Mucosa of rectum (tissue), 2 donors: ENCODE results near the gene FAAP20.
A peak's percentile ranks its signal among the peaks of the same experiment; 100 is the strongest.
"Not testable (repeated sequence)": the region's sequence is repeated elsewhere in the genome, so short reads cannot be mapped to it uniquely, and the experiment has no call there.

Experiments used
- H3K27ac ChIP-seq, 2 donors: one replicate each; pipeline ENCODE4 v1.7.0; 2013; ENCODE audit warnings: inconsistent platforms in 2 of 2, low read depth in 2 of 2, low read length in 2 of 2
- H3K27me3 ChIP-seq, 2 donors: one replicate each; pipeline ENCODE4 v1.7.0; 2013; ENCODE audit warnings: low read length in 2 of 2; ENCODE audit not compliant: control insufficient read depth in 2 of 2, insufficient read depth in 2 of 2
- H3K36me3 ChIP-seq, 2 donors: one replicate each; pipeline ENCODE4 v1.7.0; 2013; ENCODE audit warnings: low read length in 2 of 2; ENCODE audit not compliant: control insufficient read depth in 2 of 2, insufficient read depth in 2 of 2
- H3K4me1 ChIP-seq, 2 donors: one replicate each; pipeline ENCODE4 v1.7.0; 2013; ENCODE audit warnings: low read length in 2 of 2, mild to moderate bottlenecking in 1 of 2; ENCODE audit not compliant: control insufficient read depth in 2 of 2, insufficient read depth in 2 of 2
- H3K4me3 ChIP-seq, 2 donors: one replicate each; pipeline ENCODE4 v1.7.0; 2013; ENCODE audit warnings: low read length in 2 of 2
- H3K9ac ChIP-seq, 2 donors: one replicate each; pipeline ENCODE4 v1.7.0; 2013; ENCODE audit warnings: low read length in 2 of 2, low read depth in 1 of 2, mild to moderate bottlenecking in 1 of 2
- H3K9me3 ChIP-seq, 2 donors: one replicate each; pipeline ENCODE4 v1.7.0; 2013; ENCODE audit warnings: low read length in 2 of 2; ENCODE audit not compliant: control insufficient read depth in 2 of 2
- donor health status: healthy.
- donor health status: Normal muscosa, but diverticular disease.

The FAAP20 gene

GRCh38 chr1:2148691-2149090 is 45.9 kb downstream of the FAAP20 start:
- Histone ChIP-seq H3K9ac (no peak overlapping the region), H3K27me3 (no peaks in the 10 kb centered on the region), H3K27ac (peak overlapping the region in 1 of 2 donors; percentile 45), H3K9me3 (no peaks in the 10 kb centered on the region), H3K36me3 (peaks cover 23 to 56% of the 10 kb centered on the region in 2 donors), H3K4me1 (peaks cover 0 to 2% of the 10 kb centered on the region in 2 donors), H3K4me3 (peak overlapping the region in 1 of 2 donors; percentile 31)

GRCh38 chr1:2147869-2148268 is 46.7 kb downstream of the FAAP20 start:
- H3K4me1 ChIP-seq, H3K27ac ChIP-seq, H3K9me3 ChIP-seq, H3K27me3 ChIP-seq, H3K4me3 ChIP-seq, H3K9ac ChIP-seq: not testable (repeated sequence)
- H3K36me3 ChIP-seq = peaks cover 22 to 52% of the 10 kb centered on the region in 2 donors

- Histone ChIP-seq H3K27ac (no peak overlapping the region), H3K27me3 (no peaks in the 10 kb centered on the region), H3K4me3 (no peak overlapping the region), H3K9me3 (no peaks in the 10 kb centered on the region), H3K4me1 (peaks cover 0 to 2% of the 10 kb centered on the region in 2 donors), H3K9ac (no peak overlapping the region), H3K36me3 (peaks cover 18 to 46% of the 10 kb centered on the region in 2 donors)
These were observed 47.6 kb downstream of the FAAP20 start for GRCh38 chr1:2146836-2147517.

- H3K4me3 ChIP-seq = no peak overlapping the region
- H3K9ac ChIP-seq = no peak overlapping the region
- no peaks in the 10 kb centered on the region for H3K27me3 ChIP-seq
- no peaks in the 10 kb centered on the region for H3K9me3 ChIP-seq
- H3K4me1 ChIP-seq = peaks cover 0 to 2% of the 10 kb centered on the region in 2 donors
- no peak overlapping the region for H3K27ac ChIP-seq
- H3K36me3 ChIP-seq = peaks cover 18 to 44% of the 10 kb centered on the region in 2 donors
These were observed 48.4 kb downstream of the FAAP20 start for GRCh38 chr1:2145946-2146835.

- Histone ChIP-seq H3K9ac (no peak overlapping the region), H3K36me3 (peaks cover 18 to 38% of the 10 kb centered on the region in 2 donors)
These were observed 50.0 kb downstream of the FAAP20 start for GRCh38 chr1:2144501-2145090.

GRCh38 chr1:2143814-2144500 is 50.6 kb downstream of the FAAP20 start:
- no peaks in the 10 kb centered on the region for H3K27me3 ChIP-seq
- H3K9me3 ChIP-seq = no peaks in the 10 kb centered on the region
- H3K4me3 ChIP-seq = no peak overlapping the region
- no peak overlapping the region for H3K27ac ChIP-seq
- peaks cover 5 to 7% of the 10 kb centered on the region in 2 donors for H3K4me1 ChIP-seq
- no peak overlapping the region for H3K9ac ChIP-seq
- peaks cover 14 to 37% of the 10 kb centered on the region in 2 donors for H3K36me3 ChIP-seq

More at GRCh38 chr1:2144501-2145090, 50.0 kb downstream of the FAAP20 start:
- H3K9me3 ChIP-seq = no peaks in the 10 kb centered on the region
- H3K4me3 ChIP-seq = no peak overlapping the region
- H3K27me3 ChIP-seq = no peaks in the 10 kb centered on the region
- H3K27ac ChIP-seq = no peak overlapping the region
- H3K4me1 ChIP-seq = peaks cover 3 to 5% of the 10 kb centered on the region in 2 donors

- Histone ChIP-seq H3K4me3 (no peak overlapping the region), H3K9me3 (no peaks in the 10 kb centered on the region), H3K4me1 (peaks cover 23 to 34% of the 10 kb centered on the region in 2 donors), H3K27ac (no peak overlapping the region), H3K9ac (no peak overlapping the region), H3K36me3 (peaks cover 8% of the 10 kb centered on the region in 2 donors), H3K27me3 (no peaks in the 10 kb centered on the region)
These were observed 53.5 kb downstream of the FAAP20 start for GRCh38 chr1:2141025-2141424.
